GM18868 (cell line): ENCODE data around the gene NUP210L.
"Not testable (repeated sequence)": the region's sequence is repeated elsewhere in the genome, so short reads cannot be mapped to it uniquely, and the experiment has no call there.

Experiments
- ATAC-seq: cut with Tn5 transposase; IDR thresholded peaks from one replicate; pipeline ENCODE4 v1.9.1; 2021; ENCODE audit warnings: mild to moderate bottlenecking, moderate library complexity; ENCODE audit not compliant: unreplicated experiment

NUP210L gene

GRCh38 chr1:153995640-153996039 is 159.2 kb downstream of the NUP210L start:
- ATAC-seq, result no peak

- ATAC-seq, result no peak
These were observed 159.7 kb downstream of the NUP210L start for GRCh38 chr1:153995202-153995601.

- no peak for ATAC-seq
These were observed 163.1 kb downstream of the NUP210L start for GRCh38 chr1:153991806-153992205.

- ATAC-seq, result no peak
These were observed 163.7 kb downstream of the NUP210L start for GRCh38 chr1:153991151-153991630.

- peak; percentile 66 for ATAC-seq
These were observed 164.3 kb downstream of the NUP210L start, which contains the start of gene RPS27 for GRCh38 chr1:153990468-153991150. RPS27 (plus strand) TSS chr1:153990762; CDS start chr1:153990797, 35 bp downstream.

- ATAC-seq, result no peak
These were observed 167.3 kb downstream of the NUP210L start for GRCh38 chr1:153987621-153988020.

GRCh38 chr1:153985941-153986761 is 168.7 kb downstream of the NUP210L start, which contains the start of gene RAB13:
RAB13 (minus strand) TSS chr1:153986339; CDS start chr1:153986236, 103 bp downstream.
- ATAC-seq, result no peak

GRCh38 chr1:153985341-153985912 is 169.4 kb downstream of the NUP210L start:
- no peak for ATAC-seq

- no peak for ATAC-seq
These were observed 170.6 kb downstream of the NUP210L start for GRCh38 chr1:153984123-153984894.

- ATAC-seq, result not testable (repeated sequence)
These were observed 173.1 kb downstream of the NUP210L start for GRCh38 chr1:153981735-153982134.

GRCh38 chr1:153979091-153979490 is 175.8 kb downstream of the NUP210L start:
- not testable (repeated sequence) for ATAC-seq

- no peak for ATAC-seq
These were observed 176.5 kb downstream of the NUP210L start for GRCh38 chr1:153978274-153978909.

GRCh38 chr1:153977250-153978240 is 177.3 kb downstream of the NUP210L start, which contains the start of gene JTB:
JTB (minus strand) TSS chr1:153977674; CDS start chr1:153977252, 422 bp downstream.
- peak; percentile 78 for ATAC-seq

GRCh38 chr1:153976819-153977249 is 178.0 kb downstream of the NUP210L start:
- ATAC-seq, result no peak

GRCh38 chr1:153973525-153973924 is 181.3 kb downstream of the NUP210L start:
- no peak for ATAC-seq

- ATAC-seq, result no peak
These were observed 181.8 kb downstream of the NUP210L start for GRCh38 chr1:153973071-153973470.

- ATAC-seq, result no peak
These were observed 184.5 kb downstream of the NUP210L start for GRCh38 chr1:153970346-153970745.

- ATAC-seq, result no peak
These were observed 185.9 kb downstream of the NUP210L start for GRCh38 chr1:153968972-153969371.

- no peak for ATAC-seq
These were observed 186.5 kb downstream of the NUP210L start for GRCh38 chr1:153968408-153968807.
